SK-N-DZ (cell line): ENCODE results near the gene SLC9B2. TPM values are rescaled to one million over a fixed set of nuclear protein-coding genes. Genes with fewer than 3 reads are reported as not detected.
A peak's percentile ranks its signal among the peaks of the same experiment; 100 is the strongest.

Experiments used
- DNase-seq: peaks from one replicate; pipeline ENCODE4 v3.0.0-alpha.2; 2015; ENCODE audit warnings: low spot score
- polyA plus RNA-seq, 2 experiments: library from polyadenylated mRNA; depleted of rRNA; stranded (reverse); fragments of >200 nt; gene quantifications; 2 replicates each; pipeline ENCODE4 v1.2.3, GENCODE V29; 2014

Gene SLC9B2
- polyA plus RNA-seq (2014; cell fraction: cytosol; rRNA removed): 22.4 and 26.4 TPM in 2 replicates
- 7.9 and 11.0 TPM in 2 replicates for polyA plus RNA-seq (2014; cell fraction: nucleus; rRNA removed)

DNA sequence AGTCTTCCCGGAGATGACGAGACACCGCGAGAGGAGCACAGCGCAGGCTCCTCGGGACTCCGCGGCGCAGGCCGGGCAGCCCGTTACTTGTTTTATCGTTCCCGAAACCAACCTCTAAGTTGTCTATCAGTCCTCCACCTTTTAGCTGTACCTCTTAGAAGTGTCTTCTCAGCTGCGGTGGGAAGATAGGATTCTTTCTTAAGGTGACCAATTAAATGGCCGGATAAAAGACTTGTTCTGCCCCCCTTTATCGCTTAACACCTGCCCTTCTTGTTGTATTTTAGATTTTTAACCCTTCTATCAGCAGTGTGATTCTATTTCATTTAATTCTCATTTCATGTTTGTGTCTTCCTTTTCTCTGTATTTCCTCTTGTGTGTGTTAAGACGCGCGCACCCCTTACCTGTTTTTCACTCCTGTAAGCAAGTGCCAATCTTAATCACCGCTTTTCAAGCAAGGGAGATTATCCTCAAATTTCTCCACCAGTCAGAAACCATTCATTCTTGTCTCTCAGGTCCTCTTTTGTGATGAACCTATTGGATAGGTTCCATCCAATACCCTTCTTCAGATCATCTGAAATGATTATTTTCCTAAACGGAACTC, at the start of gene SLC9B2:
Gene SLC9B2 (minus strand): TSS at position 15 of the 601 bp plus-strand sequence. CDS start 9,211 bp downstream, outside the sequence.
- DNase-seq: no peak

DNA sequence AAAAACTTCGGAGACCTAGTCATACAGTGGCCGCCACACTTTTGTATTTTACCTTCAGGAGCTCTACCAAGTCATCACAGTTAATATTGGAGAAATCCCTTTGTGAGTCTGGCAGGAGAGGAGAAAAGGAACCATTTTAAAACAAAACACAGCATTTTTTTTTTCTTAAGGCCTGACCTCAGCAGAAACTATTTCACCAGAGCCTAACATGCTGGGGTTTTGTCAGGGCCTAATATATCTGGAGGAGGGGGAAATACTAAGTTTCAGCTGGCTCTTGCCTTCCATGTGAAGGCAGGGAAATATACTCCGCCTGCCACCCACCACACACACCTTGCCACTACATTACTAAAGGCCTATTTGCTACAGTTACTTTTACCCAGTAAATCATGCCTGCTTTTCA, 49.6 kb upstream of the SLC9B2 start:
- no peak for DNase-seq

- no peak for DNase-seq
Observed at GRCh38 chr4:103123114-103123513, 46.6 kb upstream of the SLC9B2 start.

DNA sequence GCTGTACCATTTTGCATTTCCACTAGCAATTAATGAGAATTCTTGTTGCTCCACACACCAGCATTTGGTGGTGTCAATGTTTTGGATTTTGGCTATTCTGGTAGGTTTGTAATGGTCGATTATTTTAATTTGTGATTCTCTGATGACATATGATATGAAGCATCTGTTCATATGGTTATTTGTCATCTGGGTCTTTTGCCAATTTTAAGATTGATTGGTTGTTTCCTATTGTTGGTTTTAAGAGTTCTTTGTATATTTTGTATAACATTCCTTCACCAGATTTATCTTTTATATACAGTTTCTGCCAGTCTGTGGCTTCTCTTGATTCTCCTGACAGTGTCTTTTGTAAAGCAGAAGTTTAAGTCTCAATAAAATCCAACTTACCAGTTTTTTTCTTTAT, 41.6 kb upstream of the SLC9B2 start:
- DNase-seq: no peak

DNA sequence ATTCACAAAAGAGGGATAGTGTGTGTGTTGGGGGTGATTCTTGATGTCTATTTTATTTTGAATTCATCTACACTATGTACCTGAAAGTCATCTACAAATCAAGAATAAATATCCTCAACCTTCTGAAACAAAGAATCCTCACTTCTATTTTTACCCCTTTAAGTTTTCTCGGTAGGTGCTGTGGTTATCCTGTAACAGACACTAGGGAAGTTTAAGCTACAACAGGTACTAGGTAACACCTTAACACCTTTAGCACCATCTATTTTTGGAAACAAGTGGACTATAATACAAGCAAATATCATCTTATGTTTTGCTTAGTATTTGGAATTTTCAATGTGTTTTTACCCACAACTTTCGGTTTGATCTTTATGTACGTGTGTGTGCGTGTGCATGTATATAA, 35.0 kb upstream of the SLC9B2 start:
- no peak for DNase-seq

DNA sequence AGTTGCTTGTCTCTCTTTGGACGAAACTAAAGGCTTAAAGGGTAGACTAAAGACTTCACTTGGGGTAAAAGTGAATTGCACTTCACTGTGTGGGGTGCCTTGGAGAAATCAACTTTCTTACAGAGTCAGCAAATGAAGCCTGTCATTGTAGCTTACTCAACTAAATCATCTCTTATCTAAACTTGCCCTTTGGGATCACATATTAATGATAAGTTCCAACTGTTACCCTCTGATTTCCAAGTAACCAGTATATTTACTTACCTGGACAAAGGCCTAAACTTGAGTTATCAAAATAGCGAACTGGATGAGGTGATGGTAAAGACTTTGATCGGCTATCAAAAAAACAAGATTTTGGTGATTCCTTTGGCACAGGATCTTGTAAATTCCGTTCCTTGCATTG, 32.0 kb upstream of the SLC9B2 start:
- no peak for DNase-seq

DNA sequence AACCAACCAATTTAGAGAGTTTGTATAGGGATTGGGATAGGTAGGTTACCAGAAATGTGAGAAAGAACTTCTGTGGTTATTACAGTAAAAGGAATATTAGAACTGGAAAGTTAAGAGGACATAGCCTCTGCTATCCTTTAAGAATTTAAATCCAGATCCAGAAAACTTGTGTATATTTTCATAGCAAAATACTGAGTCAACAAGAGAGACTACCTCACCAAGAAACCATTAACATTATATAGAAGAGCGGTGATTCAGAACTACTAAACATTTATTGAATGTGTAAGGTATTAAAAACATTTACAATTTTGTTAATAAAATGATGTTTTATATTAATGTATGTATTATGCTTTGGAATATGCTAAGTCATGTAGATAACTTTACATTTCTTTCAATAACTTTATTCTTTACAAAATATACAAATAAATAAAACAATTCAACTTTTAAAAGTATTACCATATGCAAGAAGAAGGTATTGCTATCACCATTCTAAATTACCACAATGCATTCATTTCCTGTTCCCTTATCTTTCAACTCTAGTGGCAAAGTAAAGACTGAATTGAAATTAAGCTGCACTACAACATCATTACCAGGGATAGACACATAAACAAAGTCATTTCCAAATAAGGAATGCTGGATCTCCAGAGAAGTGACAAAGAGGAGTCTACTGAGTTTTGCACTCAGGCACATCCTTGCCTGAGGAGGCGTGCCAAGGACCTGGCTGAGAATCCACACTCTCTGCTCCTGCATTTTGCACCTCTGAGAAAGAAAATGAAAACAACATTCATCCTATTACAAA, 29.2 kb upstream of the SLC9B2 start:
- no peak for DNase-seq

DNA sequence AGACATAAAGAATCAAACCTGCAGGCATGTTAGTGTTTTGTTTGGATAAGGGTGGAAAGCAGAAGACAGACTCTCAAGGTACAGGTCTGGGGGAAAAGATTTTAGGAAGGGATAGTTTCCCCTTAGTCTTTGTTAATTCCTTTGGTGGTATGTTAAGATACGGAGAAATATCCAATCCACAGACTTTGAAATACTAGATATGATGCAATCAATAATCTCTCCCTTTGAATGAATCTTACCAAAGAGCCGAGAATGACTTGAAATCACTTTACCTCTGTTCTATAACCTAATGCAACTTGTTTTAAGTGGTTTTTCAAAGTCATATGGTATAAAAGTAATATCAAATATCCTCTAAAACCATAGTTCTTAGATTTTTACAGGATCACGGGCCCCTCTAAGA, 28.3 kb upstream of the SLC9B2 start:
- no peak for DNase-seq

DNA sequence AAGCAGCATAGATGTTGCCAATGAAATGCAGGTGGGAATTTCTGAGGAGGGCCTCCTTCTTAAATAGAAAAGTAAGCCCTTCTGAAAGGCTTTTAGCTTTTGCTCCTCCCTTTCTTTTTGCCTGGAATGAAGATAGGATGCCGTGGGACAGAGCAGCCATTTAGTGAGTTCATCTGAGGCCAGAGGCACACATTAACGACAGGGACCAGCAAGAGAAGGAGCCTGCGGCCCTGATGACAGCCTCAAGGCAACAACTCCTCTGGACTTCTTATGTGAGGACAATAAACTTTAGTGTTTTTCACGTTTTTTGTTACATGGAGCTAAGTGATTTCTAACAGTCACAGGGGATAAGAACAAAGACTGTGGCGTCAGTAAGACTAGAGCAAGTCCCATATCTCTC, 24.1 kb upstream of the SLC9B2 start:
- no peak for DNase-seq

DNA sequence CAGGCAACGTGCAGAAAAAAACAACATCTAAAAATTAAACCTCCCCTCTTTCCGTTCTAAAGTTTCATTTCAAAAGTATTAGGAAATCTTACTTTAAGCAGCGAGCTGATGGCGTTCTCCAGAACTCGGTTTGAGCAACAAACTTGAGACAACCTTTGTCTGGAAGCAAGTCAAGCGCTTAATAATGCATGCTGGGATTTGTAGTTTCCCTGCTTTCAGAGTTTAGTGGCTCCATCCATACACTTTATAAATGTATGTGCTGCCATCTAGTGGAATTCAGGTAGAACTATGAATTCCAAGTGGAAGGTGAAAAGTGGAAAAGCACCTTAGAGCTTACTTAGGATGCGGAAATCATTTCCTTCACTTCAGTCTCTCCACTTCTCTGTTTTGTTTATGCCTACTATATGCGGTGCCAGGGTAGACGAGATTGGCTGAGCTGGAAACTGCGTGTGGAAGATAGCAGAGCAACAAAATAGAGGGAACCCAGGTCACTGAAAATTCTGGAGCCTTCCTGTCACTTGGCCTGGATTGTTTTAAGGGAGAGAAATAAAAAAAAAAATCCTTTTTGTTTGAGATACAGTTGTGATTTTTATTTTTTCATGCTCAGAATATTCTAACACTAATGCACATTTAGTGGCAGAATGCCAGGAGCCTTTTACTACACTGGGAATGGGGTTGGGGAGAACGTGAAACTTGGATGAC, 23.3 kb upstream of the SLC9B2 start, which contains the start of gene BDH2:
Gene BDH2 (minus strand): TSS at position 144 of the 702 bp plus-strand sequence. CDS start 3,580 bp downstream, outside the sequence.
- DNase-seq: peak; percentile 84

GRCh38 chr4:103098756-103099440, 22.3 kb upstream of the SLC9B2 start:
- no peak for DNase-seq

- DNase-seq: peak; percentile 8
Observed at GRCh38 chr4:103098341-103098740, 21.8 kb upstream of the SLC9B2 start.

- no peak for DNase-seq
Observed at GRCh38 chr4:103097112-103097511, 20.6 kb upstream of the SLC9B2 start.

- DNase-seq: no peak
Observed at GRCh38 chr4:103095080-103095479, 18.5 kb upstream of the SLC9B2 start.

DNA sequence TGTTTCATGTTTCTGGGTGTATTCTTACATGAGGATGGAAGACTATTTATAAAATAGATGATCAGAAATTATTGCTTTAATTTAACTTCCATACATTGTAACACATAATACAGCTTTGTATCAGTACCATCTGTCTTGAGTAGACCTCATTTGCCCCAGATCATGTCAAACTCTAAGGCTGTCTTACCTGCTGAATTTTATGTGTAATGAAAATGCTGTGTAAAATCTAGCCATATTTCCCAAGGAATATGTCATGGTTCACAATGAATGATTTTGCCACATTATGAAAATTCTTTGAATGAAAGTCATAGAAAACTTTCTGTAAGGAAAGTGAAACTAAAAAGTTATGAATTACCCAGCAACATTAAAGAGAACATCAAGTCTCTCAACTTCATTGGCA, 15.7 kb upstream of the SLC9B2 start:
- no peak for DNase-seq

DNA sequence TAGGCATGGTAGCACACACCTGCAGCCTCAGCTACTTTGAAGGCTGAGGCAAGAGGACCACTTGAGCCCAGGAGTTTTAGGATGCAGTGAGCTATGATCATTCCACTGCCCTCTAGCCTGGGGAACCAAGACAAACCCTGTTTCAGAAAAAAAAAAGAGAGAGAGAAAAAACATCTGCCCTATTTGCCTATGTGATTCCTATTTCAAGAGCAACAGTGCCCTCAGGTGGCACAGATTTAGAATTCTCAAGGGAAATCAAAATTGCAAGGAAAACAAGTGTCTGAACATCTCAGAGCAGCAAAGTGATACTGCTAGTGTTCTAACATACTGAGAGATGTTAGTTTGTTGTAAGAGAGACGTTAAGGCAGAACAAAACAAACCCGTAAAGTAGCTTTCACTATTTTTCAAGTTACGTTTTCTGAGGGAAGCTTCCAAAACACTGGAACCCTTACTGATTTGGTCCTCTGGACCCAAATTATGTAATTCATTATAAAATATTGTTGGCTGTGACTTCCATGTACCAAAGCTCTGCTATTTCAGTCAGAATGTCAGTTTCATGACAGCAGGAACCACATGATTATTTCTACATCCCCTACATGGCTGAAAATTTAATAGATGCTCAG, 15.2 kb upstream of the SLC9B2 start:
- DNase-seq: peak; percentile 60

DNA sequence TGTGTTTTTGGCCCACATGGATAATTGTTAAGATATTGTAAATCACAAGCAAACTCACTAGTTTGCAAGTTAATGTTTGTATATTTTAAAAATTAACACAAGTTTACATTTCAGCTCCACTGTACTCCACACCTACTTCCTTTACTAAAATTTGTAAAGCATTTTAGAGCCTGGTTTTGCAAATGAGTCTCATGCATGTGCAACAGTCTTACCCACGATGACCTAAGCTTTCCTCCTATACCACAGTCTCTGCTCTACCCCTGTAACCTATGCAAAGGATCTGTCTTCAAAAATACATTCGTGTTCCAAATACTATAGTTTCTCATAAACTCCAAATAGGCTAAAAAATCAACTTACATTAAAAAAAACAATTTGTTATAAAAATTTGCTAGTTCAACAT, 12.9 kb upstream of the SLC9B2 start:
- DNase-seq: no peak

- no peak for DNase-seq
Observed at GRCh38 chr4:103086551-103086950, 10.0 kb upstream of the SLC9B2 start.

GRCh38 chr4:103085555-103086196, 9.1 kb upstream of the SLC9B2 start:
- DNase-seq: no peak

GRCh38 chr4:103079621-103080020, 3.1 kb upstream of the SLC9B2 start:
- no peak for DNase-seq
